Measurements from ENCODE around the gene SSR2.
"Not testable (repeated sequence)": the region's sequence is repeated elsewhere in the genome, so short reads cannot be mapped to it uniquely, and the experiment has no call there.

Gene SSR2

GRCh38 chr1:156048663-156049258, 28.0 kb upstream of the SSR2 start:
- DNase-seq (ENCODE audit: low read depth in 2 of 2), result no peak

- DNase-seq (ENCODE audit: low read depth in 2 of 2), result no peak
Measured at GRCh38 chr1:156045076-156045475, 24.3 kb upstream of the SSR2 start.

- no peak for DNase-seq (ENCODE audit: low read depth in 2 of 2)
Measured at GRCh38 chr1:156042828-156043227, 22.1 kb upstream of the SSR2 start.

GRCh38 chr1:156034991-156035390, 14.2 kb upstream of the SSR2 start:
- DNase-seq (ENCODE audit: low read depth in 2 of 2), result not testable (repeated sequence)

- DNase-seq (ENCODE audit: low read depth in 2 of 2), result no peak
Measured at GRCh38 chr1:156033011-156033410, 12.3 kb upstream of the SSR2 start.

- DNase-seq (ENCODE audit: low read depth in 2 of 2), result no peak
Measured at GRCh38 chr1:156026588-156026987, 5.8 kb upstream of the SSR2 start.

- peak in 1 of 2 donors; percentile 10 for DNase-seq (ENCODE audit: low read depth in 2 of 2)
Measured at GRCh38 chr1:156025876-156026275, 5.1 kb upstream of the SSR2 start.

- DNase-seq (ENCODE audit: low read depth in 2 of 2), result no peak
Measured at GRCh38 chr1:156024801-156025200, 4.0 kb upstream of the SSR2 start.

GRCh38 chr1:156021954-156022353, 1.2 kb upstream of the SSR2 start:
- DNase-seq (ENCODE audit: low read depth in 2 of 2), result no peak

GRCh38 chr1:156021093-156021428, 310 bp upstream of the SSR2 start:
- DNase-seq (ENCODE audit: low read depth in 2 of 2), result no peak

- DNase-seq (ENCODE audit: low read depth in 2 of 2), result no peak
Measured at GRCh38 chr1:156019946-156020292, 832 bp downstream of the SSR2 start.

- DNase-seq (ENCODE audit: low read depth in 2 of 2), result no peak
Measured at GRCh38 chr1:156014829-156015228, 5.9 kb downstream of the SSR2 start.

GRCh38 chr1:156012051-156012817, 8.5 kb downstream of the SSR2 start:
- no peak for DNase-seq (ENCODE audit: low read depth in 2 of 2)

- no peak for DNase-seq (ENCODE audit: low read depth in 2 of 2)
Measured at GRCh38 chr1:156009404-156009803, 11.3 kb downstream of the SSR2 start.

- DNase-seq (ENCODE audit: low read depth in 2 of 2), result no peak
Measured at GRCh38 chr1:156006666-156007376, 13.9 kb downstream of the SSR2 start.

- no peak for DNase-seq (ENCODE audit: low read depth in 2 of 2)
Measured at GRCh38 chr1:156004843-156005584, 15.7 kb downstream of the SSR2 start.

GRCh38 chr1:156003923-156004188, 16.9 kb downstream of the SSR2 start:
- DNase-seq (ENCODE audit: low read depth in 2 of 2), result no peak

GRCh38 chr1:156002188-156002911, 18.4 kb downstream of the SSR2 start:
- DNase-seq (ENCODE audit: low read depth in 2 of 2), result no peak

GRCh38 chr1:156001662-156002171, 19.0 kb downstream of the SSR2 start:
- DNase-seq (ENCODE audit: low read depth in 2 of 2), result no peak

GRCh38 chr1:156001021-156001661, 19.6 kb downstream of the SSR2 start:
- DNase-seq (ENCODE audit: low read depth in 2 of 2), result no peak

- DNase-seq (ENCODE audit: low read depth in 2 of 2), result no peak
Measured at GRCh38 chr1:155999964-156000363, 20.8 kb downstream of the SSR2 start.
